ENCODE data around the gene GGACT.

Gene GGACT

GRCh38 chr13:100547791-100548201 lies 40.8 kb downstream of the GGACT start:
- DNase-seq (ENCODE audit: low read depth): no peak

GRCh38 chr13:100546713-100547405 lies 41.7 kb downstream of the GGACT start:
- DNase-seq (ENCODE audit: low read depth): no peak

GRCh38 chr13:100545684-100546061 lies 42.9 kb downstream of the GGACT start:
- no peak for DNase-seq (ENCODE audit: low read depth)

GRCh38 chr13:100544866-100545683 lies 43.5 kb downstream of the GGACT start:
- no peak for DNase-seq (ENCODE audit: low read depth)

- no peak for DNase-seq (ENCODE audit: low read depth)
Measured at GRCh38 chr13:100543872-100544602, 44.6 kb downstream of the GGACT start.

GRCh38 chr13:100542826-100543156 lies 45.8 kb downstream of the GGACT start:
- no peak for DNase-seq (ENCODE audit: low read depth)

- no peak for DNase-seq (ENCODE audit: low read depth)
Measured at GRCh38 chr13:100541897-100542825, 46.4 kb downstream of the GGACT start.

- DNase-seq (ENCODE audit: low read depth): no peak
Measured at GRCh38 chr13:100540621-100541020, 48.0 kb downstream of the GGACT start.

GRCh38 chr13:100537951-100538462 lies 50.6 kb downstream of the GGACT start:
- DNase-seq (ENCODE audit: low read depth): no peak

GRCh38 chr13:100537486-100537885 lies 51.1 kb downstream of the GGACT start:
- DNase-seq (ENCODE audit: low read depth): no peak

- DNase-seq (ENCODE audit: low read depth): no peak
Measured at GRCh38 chr13:100536643-100537180, 51.9 kb downstream of the GGACT start.

GRCh38 chr13:100535426-100536135 lies 53.0 kb downstream of the GGACT start:
- DNase-seq (ENCODE audit: low read depth): no peak

- DNase-seq (ENCODE audit: low read depth): no peak
Measured at GRCh38 chr13:100534911-100535310, 53.7 kb downstream of the GGACT start.

- no peak for DNase-seq (ENCODE audit: low read depth)
Measured at GRCh38 chr13:100534147-100534843, 54.3 kb downstream of the GGACT start.

- DNase-seq (ENCODE audit: low read depth): no peak
Measured at GRCh38 chr13:100533588-100534041, 55.0 kb downstream of the GGACT start.

GRCh38 chr13:100532836-100533435 lies 55.7 kb downstream of the GGACT start:
- no peak for DNase-seq (ENCODE audit: low read depth)

GRCh38 chr13:100532090-100532766 lies 56.4 kb downstream of the GGACT start:
- no peak for DNase-seq (ENCODE audit: low read depth)

- DNase-seq (ENCODE audit: low read depth): no peak
Measured at GRCh38 chr13:100530671-100531213, 57.8 kb downstream of the GGACT start.
